Cortex of kidney (tissue), 1 donor: Measurements from ENCODE around the gene ASAH2B.

ENCODE experiments used
- DNase-seq: peaks from one replicate; lab custom pipeline; 2025; lab: John Stamatoyannopoulos, UW

Gene ASAH2B

DNA sequence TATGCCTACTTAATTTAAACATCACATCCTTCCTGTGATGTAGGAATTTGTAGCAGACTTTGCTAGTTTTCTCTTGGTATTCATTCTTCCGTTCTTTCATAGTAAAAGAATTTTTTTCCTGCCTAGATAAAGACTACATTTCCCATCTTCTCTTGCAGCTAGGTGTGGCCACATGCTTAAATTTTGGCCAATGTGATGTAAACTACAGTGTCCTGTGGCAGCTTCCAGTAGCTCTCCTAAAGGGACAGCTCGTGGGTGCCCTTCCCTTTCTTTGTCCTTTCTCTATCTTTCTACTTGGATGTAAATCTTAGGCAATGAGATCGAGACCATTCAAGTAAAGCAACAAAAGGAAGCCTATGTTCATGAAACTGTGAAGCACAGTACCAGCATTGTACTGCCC is 58.6 kb downstream of the ASAH2B start:
- DNase-seq = no peak

DNA sequence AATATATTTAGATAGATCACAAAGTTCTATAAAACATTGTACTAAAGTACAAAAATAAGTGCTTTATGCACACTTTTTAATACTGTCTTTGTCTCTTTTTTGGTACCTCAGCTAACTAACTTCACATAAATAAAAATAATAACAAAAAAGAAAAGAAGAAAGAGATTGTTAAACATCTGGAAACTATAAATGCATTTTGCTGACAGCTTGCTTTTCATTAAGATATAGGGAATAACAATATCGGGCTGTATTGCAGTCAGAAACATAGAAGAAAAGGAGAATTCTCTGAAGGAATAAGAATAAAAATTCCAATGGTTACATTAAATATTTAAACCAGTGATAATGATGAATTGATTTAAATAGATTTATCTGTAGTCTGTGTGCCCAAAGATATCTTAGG is 59.9 kb downstream of the ASAH2B start:
- DNase-seq = no peak

- no peak for DNase-seq
Measured at GRCh38 chr10:50805981-50806622, 66.4 kb downstream of the ASAH2B start.

- DNase-seq = no peak
Measured at GRCh38 chr10:50807851-50808776, 68.4 kb downstream of the ASAH2B start.
